ENCODE results near the gene PPP2R3B.

Gene PPP2R3B

DNA sequence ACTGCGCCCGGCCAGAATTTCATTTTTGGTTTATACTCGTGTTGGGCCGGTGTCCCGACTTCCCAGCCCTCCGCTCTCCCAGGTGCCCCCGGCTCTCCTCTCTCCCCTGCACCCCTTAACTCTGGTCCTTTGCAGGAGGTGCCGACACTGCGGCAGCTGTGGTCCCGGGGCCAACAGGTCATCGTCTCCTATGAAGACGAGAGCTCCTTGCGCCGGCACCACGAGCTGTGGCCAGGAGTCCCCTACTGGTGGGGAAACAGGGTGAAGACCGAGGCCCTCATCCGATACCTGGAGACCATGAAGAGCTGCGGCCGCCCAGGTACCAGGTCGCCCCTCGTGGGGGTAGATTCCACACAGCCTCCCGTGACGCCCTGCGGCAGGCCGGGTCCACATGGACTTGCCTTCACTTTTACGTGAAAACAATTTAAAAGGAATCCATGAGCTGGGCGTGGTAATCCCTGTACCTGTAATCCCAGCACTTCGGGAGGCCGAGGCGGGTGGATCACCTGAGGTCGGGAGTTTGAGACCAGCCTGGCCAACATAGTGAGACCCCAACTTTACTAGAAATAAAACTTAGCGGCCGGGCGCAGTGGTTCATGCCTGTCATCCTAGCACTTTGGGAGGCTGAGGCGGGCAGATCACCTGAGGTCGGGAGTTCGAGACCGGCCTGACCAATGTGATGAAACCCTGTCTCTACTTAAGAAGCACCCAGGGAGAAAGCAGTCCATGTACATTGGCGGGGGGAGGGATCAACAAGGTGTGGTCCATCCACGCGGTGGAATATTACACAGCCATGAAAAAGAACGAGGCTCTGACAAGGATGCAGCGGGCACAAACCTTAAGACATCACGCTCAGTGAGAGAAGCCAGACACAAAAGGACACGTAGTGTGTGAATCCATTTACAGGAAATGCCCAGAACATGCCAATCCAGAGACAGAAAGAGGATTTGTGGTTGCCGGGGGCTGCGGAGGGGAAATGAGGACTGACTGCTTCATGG is 93.5 kb downstream of the PPP2R3B start:
- DNase-seq: no peak

DNA sequence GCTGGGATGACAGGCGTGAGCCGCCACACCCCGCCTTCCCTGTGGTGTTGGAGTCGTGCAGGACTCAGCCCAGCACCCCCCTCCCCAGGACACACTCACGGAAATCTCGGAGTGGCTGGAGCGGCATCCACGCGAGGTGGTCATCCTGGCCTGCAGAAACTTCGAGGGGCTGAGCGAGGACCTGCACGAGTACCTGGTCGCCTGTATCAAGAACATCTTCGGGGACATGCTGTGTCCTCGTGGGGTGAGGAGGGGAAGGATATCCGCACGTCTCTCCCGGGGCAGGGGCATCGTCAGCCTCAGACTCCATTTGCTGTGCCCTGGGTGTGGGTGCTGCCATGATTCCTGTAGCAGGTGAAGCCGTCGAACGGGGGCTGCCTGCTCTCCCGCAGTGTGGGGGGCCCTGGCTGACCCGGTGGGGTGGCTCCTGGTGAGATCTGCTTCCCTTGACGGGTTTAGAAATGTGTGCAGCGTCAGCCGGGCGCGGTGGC is 95.3 kb downstream of the PPP2R3B start:
- DNase-seq: no peak

DNA sequence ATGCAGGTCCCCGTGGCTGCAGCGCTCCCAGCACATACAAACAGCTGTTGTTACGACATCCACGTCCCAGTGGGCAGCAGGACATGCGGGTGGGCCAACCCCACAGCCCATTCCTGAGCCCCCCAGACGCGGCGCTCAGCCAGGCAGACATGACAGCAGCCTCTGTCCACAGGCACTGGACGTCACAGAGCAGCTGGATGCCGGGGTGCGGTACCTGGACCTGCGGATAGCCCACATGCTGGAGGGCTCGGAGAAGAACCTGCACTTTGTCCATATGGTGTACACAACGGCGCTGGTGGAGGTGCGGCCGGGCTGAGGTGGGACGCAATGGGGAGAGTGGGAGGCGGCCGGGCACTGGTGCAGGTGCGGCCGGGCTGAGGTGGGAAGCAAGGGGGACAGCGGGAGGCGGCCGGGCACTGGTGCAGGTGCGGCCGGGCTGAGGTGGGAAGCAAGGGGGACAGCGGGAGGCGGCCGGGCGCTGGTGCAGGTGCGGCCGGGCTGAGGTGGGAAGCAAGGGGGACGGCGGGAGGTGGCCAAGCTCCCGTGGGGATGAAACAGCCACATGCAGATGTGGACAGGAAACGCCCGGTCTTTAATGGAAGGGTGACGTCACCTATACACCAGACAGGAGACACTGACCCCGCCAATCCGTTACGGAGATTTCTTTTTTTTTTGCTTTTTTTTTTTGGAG is 96.1 kb downstream of the PPP2R3B start:
- no peak for DNase-seq

DNA sequence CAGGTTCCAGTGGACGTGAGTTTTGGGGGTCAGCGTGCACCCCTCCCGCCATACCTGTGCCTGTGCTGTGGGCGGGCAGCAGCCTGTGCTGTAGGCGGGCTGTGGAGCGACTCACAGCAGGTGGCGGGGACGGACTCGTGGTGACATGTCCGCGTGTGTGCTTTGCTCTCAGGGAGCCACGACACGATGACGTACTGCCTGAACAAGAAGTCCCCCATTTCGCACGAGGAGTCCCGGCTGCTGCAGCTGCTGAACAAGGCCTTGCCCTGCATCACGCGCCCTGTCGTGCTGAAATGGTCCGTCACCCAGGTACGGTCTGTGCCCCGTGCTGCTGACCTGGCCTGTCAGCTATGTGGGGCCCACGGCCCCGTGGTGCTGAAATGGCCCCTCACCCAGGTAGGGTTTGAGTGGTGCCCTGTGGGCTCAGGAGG is 98.1 kb downstream of the PPP2R3B start:
- DNase-seq: no peak

DNA sequence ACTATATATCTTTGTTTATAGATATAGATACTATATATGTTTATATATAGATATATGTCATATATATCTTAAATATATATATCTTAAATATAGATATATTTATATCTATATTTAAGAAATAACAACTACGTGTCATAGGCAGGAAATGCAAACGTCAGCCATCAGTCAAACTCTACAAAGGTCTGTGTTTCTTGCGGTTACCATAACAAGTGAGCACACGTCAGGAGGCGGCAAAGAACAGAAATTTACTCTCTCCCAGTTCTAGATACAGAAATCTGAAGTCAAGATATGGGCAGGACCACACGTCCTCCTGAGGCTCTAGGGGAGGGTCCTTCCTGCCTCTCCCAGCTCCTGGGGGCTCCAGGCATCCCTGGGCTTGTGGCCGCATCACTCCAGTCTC is 99.0 kb downstream of the PPP2R3B start:
- DNase-seq: no peak

DNA sequence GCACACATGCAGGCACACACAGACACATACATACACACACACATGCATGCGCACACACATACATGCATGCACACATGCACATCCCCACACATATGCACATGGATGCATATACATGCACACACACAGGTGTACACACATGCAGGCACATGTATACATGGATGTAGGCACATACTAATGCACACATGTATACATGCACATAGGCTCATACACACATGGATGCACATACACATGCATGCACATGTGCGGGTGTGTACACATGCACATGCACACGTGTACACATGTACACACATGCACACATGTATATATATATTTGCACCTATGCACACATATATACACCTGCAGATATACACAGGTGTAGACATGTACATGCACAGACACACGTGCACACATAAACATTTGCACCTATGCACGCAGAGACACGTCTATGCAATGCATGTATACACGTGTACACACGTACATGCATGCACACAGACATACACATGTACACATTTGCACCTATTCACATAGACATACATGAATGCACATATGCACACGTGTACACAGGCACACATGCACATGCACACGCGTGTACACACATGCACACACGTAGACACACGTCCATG is 101.5 kb downstream of the PPP2R3B start:
- no peak for DNase-seq
